HepG2 (cell line): ENCODE measurements around the gene EPHB3. TPM values are rescaled to one million over a fixed set of nuclear protein-coding genes. Genes with fewer than 3 reads are reported as not detected.
A peak's percentile ranks its signal among the peaks of the same experiment; 100 is the strongest.

Source experiments
- ATAC-seq: fragments of 200-7000 bp; cut with Tn5 transposase; 3 replicates; pipeline ENCODE4 v1.9.1; 2020; ENCODE audit warnings: mild to moderate bottlenecking, moderate library complexity
- BruUV-seq: library from RNA; stranded (reverse); fragments of 400-500 nt; replicated peaks from 2 replicates; lab custom pipeline; 2021; lab: Mats Ljungman, UMichigan
- CTCF ChIA-PET: fragments of 300-600 bp; formaldehyde crosslinking; extraction: SDS; loops from one replicate; lab custom pipeline; 2021; ENCODE audit warnings: low total read pairs, inconsistent platforms, low intra/inter-chr PET ratio; lab: Yijun Ruan, JAX
- POLR2A ChIA-PET: fragments of 350-600 bp; sonication (Branson Sonifier 250); formaldehyde crosslinking; loops from one replicate; lab custom pipeline; 2020; ENCODE audit warnings: antibody characterized with exemption, inconsistent platforms; lab: Yijun Ruan, JAX
- DNase-seq: peaks from one replicate; pipeline ENCODE4 v3.0.0-alpha.2; 2015; ENCODE audit warnings: low spot score
- FAIRE-seq: peaks from 3 replicates; lab custom pipeline; 2011; peaks lifted over from hg19 to GRCh38; lab: Jason Lieb, UNC
- H2AFZ ChIP-seq: one replicate; pipeline ENCODE4 v1.6.1; 2011; ENCODE audit warnings: low read length, inconsistent platforms
- H3K27ac ChIP-seq: fragments of 300-600 bp; 3 replicates; pipeline ENCODE4 v1.8.0; 2011; ENCODE audit warnings: mixed run types, mild to moderate bottlenecking, mixed read lengths, low read length, inconsistent platforms; ENCODE audit not compliant: insufficient read depth; ENCODE audit errors: extremely low read length
- H3K27me3 ChIP-seq, 2 experiments: fragments of 200-600 bp in 1 of 2; 2 replicates in 1 of 2; 3 replicates in 1 of 2; pipeline versions ENCODE4 v1.6.0 to v1.8.0; 2011; ENCODE audit warnings: low read length in 2 of 2, mild to moderate bottlenecking in 2 of 2, moderate library complexity in 2 of 2, inconsistent platforms in 1 of 2; ENCODE audit not compliant: insufficient read depth in 2 of 2, control insufficient read depth in 1 of 2
- H3K36me3 ChIP-seq, 2 experiments: fragments of 200-600 bp in 1 of 2; replicated peaks in 1 of 2; 2 replicates in 1 of 2; 3 replicates in 1 of 2; pipeline versions ENCODE4 v1.5.1 to v1.8.0; 2011; ENCODE audit warnings: low read length in 2 of 2, inconsistent platforms in 1 of 2; ENCODE audit not compliant: insufficient read depth in 2 of 2, control insufficient read depth in 1 of 2
- H3K4me1 ChIP-seq: 2 replicates; pipeline ENCODE4 v1.5.1; 2012; ENCODE audit warnings: low read length, inconsistent platforms; ENCODE audit not compliant: insufficient read depth
- H3K4me2 ChIP-seq: 2 replicates; pipeline ENCODE4 v1.6.0; 2011; ENCODE audit warnings: low read depth, low read length, inconsistent platforms
- H3K4me3 ChIP-seq, 3 experiments: fragments of 200-600 bp in 1 of 3; sonication (generic), shearing (Covaris generic) in 1 of 3; replicated peaks in 1 of 3; 2 replicates each; pipeline ENCODE4 v1.5.1; 2011 to 2016; ENCODE audit warnings: low read length in 3 of 3, inconsistent platforms in 2 of 3, low read depth in 2 of 3, mild to moderate bottlenecking in 2 of 3, control low read depth in 1 of 3, mixed read lengths in 1 of 3; ENCODE audit not compliant: insufficient read depth in 1 of 3
- H3K79me2 ChIP-seq: one replicate; pipeline ENCODE4 v1.6.1; 2011; ENCODE audit warnings: low read length, inconsistent platforms; ENCODE audit not compliant: insufficient read depth
- H3K9ac ChIP-seq: 2 replicates; pipeline ENCODE4 v1.6.0; 2011; ENCODE audit warnings: mild to moderate bottlenecking, low read depth, low read length, inconsistent platforms; ENCODE audit not compliant: insufficient read depth
- H3K9me3 ChIP-seq: 2 replicates; pipeline ENCODE4 v1.5.1; 2012; ENCODE audit warnings: mild to moderate bottlenecking, low read length
- H4K20me1 ChIP-seq: 2 replicates; pipeline ENCODE4 v1.6.0; 2011; ENCODE audit warnings: inconsistent platforms, mild to moderate bottlenecking, low read length, moderate library complexity; ENCODE audit not compliant: insufficient read depth
- AFF4 ChIP-seq: sonication (generic); formaldehyde crosslinking; IDR thresholded peaks from 2 replicates; pipeline ENCODE4 v1.4.0; 2020; ENCODE audit warnings: missing genetic modification reagents
- ARNTL ChIP-seq: sonication (generic); formaldehyde crosslinking; IDR thresholded peaks from 2 replicates; pipeline ENCODE4 v1.4.0; 2020; ENCODE audit warnings: mild to moderate bottlenecking, missing genetic modification reagents
- FOSL2 ChIP-seq: sonication (generic); formaldehyde crosslinking; IDR thresholded peaks from 2 replicates; pipeline ENCODE4 v1.4.0; 2020; ENCODE audit warnings: missing genetic modification reagents
- HOXA7 ChIP-seq: sonication (generic); formaldehyde crosslinking; IDR thresholded peaks from 2 replicates; pipeline ENCODE4 v1.8.1; 2022; ENCODE audit warnings: mild to moderate bottlenecking, missing genetic modification reagents, moderate library complexity
- LCORL ChIP-seq, 2 experiments: fragments of 450-650 bp in 1 of 2; sonication (generic) in 1 of 2; formaldehyde crosslinking in 1 of 2; IDR thresholded peaks; 2 replicates each; pipeline versions ENCODE4 v1.5.0 to v1.6.1; 2017 to 2020; ENCODE audit warnings: antibody characterized with exemption in 1 of 2, missing genetic modification reagents in 1 of 2
- PTBP1 ChIP-seq: fragments of 200-400 bp; formaldehyde crosslinking; IDR thresholded peaks from 2 replicates; pipeline ENCODE4 v1.6.1; 2018; ENCODE audit warnings: low read length, low read depth; ENCODE audit not compliant: poor library complexity, severe bottlenecking
- RFX5 ChIP-seq: IDR thresholded peaks from 2 replicates; pipeline ENCODE4 v1.6.1; 2011; ENCODE audit warnings: low read depth, low read length, improper control_type of control experiment
- RFXANK ChIP-seq: IDR thresholded peaks from 2 replicates; pipeline ENCODE4 v1.6.1; 2016
- TOPORS ChIP-seq: sonication (generic); formaldehyde crosslinking; IDR thresholded peaks from 2 replicates; pipeline ENCODE4 v1.8.0; 2023; ENCODE audit warnings: mild to moderate bottlenecking, missing genetic modification reagents
- ZBTB7B ChIP-seq: sonication (generic); formaldehyde crosslinking; IDR thresholded peaks from 2 replicates; pipeline ENCODE4 v1.4.0; 2020; ENCODE audit warnings: missing genetic modification reagents
- ZNF180 ChIP-seq: sonication (generic); formaldehyde crosslinking; IDR thresholded peaks from 2 replicates; pipeline ENCODE4 v1.4.0; 2020; ENCODE audit warnings: low read depth, missing genetic modification reagents, borderline replicate concordance
- ZNF7 ChIP-seq: IDR thresholded peaks from 2 replicates; pipeline ENCODE4 v1.6.1; 2016; ENCODE audit warnings: missing biosample characterization, missing genetic modification reagents
- ZNF776 ChIP-seq: sonication (generic); formaldehyde crosslinking; IDR thresholded peaks from 2 replicates; pipeline ENCODE4 v1.4.0; 2020; ENCODE audit warnings: mild to moderate bottlenecking, missing genetic modification reagents
- WGBS: methylation state at CpG from one replicate; pipeline ENCODE4 v1.1.6; 2017; ENCODE audit warnings: low lambda C conversion rate; 5-methylcytosine and 5-hydroxymethylcytosine counted together
- in situ Hi-C: cut with HindIII; loops from 2 replicates; pipeline ENCODE4 v1.10.0; 2017; ENCODE audit warnings: low pct_unique_long_range_greater_than_20kb; ENCODE audit not compliant: extremely low pct_ligation_motif_present
- intact Hi-C: fragments of 100-400 bp; cut with micrococcal nuclease; formaldehyde crosslinking; loops from one replicate; pipeline ENCODE4 v1.10.0; 2022; ENCODE audit not compliant: unreplicated experiment
- polyA plus RNA-seq, 8 experiments: library from polyadenylated mRNA; depleted of rRNA in 3 of 8; stranded (reverse) in 7 of 8; unstranded in 1 of 8; fragments of >200 nt; fragmentation: Illumina TruSeq in 4 of 8; extraction: Trizol in 4 of 8; gene quantifications; 2 replicates each; pipeline versions ENCODE4 v1.2.1 to v1.2.3, GENCODE V29; 2011 to 2016; ENCODE audit warnings: low read depth in 4 of 8, missing spikeins in 1 of 8, mixed read lengths in 1 of 8; ENCODE audit not compliant: insufficient read depth in 1 of 8
- total RNA-seq, 5 experiments: library from RNA; depleted of rRNA; stranded (reverse); fragments of >200 nt; fragmentation: Illumina TruSeq; extraction: Trizol; gene quantifications; 2 replicates each; pipeline ENCODE4 v1.2.3, GENCODE V29; 2016; ENCODE audit warnings: low read depth in 1 of 5

Gene EPHB3
- total and polyA plus RNA-seq, 2 of the 13 experiments (the other 11 are each of a cell fraction or from before 2014, with no cell fraction given): 0.01 TPM; not detected in 1

GRCh38 chr3:184523825-184524615 lies 37.6 kb upstream of the EPHB3 start:
- intact Hi-C loops (no loop called here), in situ Hi-C loops (no loop called here)
- Histone ChIP-seq H3K36me3 (no peaks in the 10 kb centered on the region), H3K4me1 (peaks cover 11% of the 10 kb centered on the region; the same call in 1 of the 2 replicates), H3K27ac (no peak overlapping the region), H3K9ac (no peak overlapping the region), H3K4me3 (no peak overlapping the region), H3K4me2 (no peak overlapping the region), H2AFZ (no peak overlapping the region), H4K20me1 (no peaks in the 10 kb centered on the region), H3K79me2 (no peaks in the 10 kb centered on the region), H3K9me3 (no peaks in the 10 kb centered on the region), H3K27me3 (peaks cover 5 to 33% of the 10 kb centered on the region in 2 experiments)
- peak; percentile 63 for TF ChIP-seq FOSL2 (CRISPR knock-in tag)
- TF ChIP-seq RFXANK (CRISPR knock-in tag): no peak
- TF ChIP-seq RFX5: 0 out of 2 replicates have a peak, but pooled peaks have one; percentile 15
- ATAC-seq: no peak
- no peak for DNase-seq
- no peak for FAIRE-seq
- CTCF ChIA-PET: no interaction called here
- POLR2A ChIA-PET: no interaction called here
- WGBS: 29% methylated on average over 7 of the region's 7 CpGs
- no TSS peak for BruUV-seq

GRCh38 chr3:184524981-184525336 lies 36.6 kb upstream of the EPHB3 start:
- H3K4me3 ChIP-seq: peak overlapping the region; percentile 46 to 65 (median 54); a peak in 5 of 6 replicates
- intact Hi-C loops: no loop called here
- H3K79me2 ChIP-seq: no peaks in the 10 kb centered on the region
- no peak for ATAC-seq
- no peaks in the 10 kb centered on the region for H3K9me3 ChIP-seq
- 2% methylated on average over 7 of the region's 7 CpGs for WGBS
- TF ChIP-seq ZNF180 (CRISPR knock-in tag) (no peak), ARNTL (CRISPR knock-in tag) (no peak), AFF4 (CRISPR knock-in tag) (no peak), ZBTB7B (CRISPR knock-in tag) (no peak), PTBP1 (no peak), ZNF7 (no peak), LCORL (IDR thresholded peaks at IDR 0.05) (no peak), LCORL (CRISPR knock-in tag; IDR thresholded peaks at IDR 0.05) (no peak), TOPORS (CRISPR knock-in tag) (no peak), ZNF776 (no peak), HOXA7 (no peak)
- TF ChIP-seq, all 625 proteins: peak for 0
- no TSS peak for BruUV-seq
- Histone ChIP-seq H4K20me1 (no peaks in the 10 kb centered on the region), H3K27me3 (peaks cover 5 to 38% of the 10 kb centered on the region in 2 experiments), H3K4me1 (peaks cover 11% of the 10 kb centered on the region; the same call in 1 of the 2 replicates), H3K27ac (no peak overlapping the region), H2AFZ (no peak overlapping the region), H3K36me3 (no peaks in the 10 kb centered on the region), H3K9ac (no peak overlapping the region), H3K4me2 (peak overlapping the region; percentile 72)
- in situ Hi-C loops: no loop called here
- DNase-seq: no peak
- FAIRE-seq: no peak
- POLR2A ChIA-PET: no interaction called here
- CTCF ChIA-PET: no interaction called here
